H1 (cell line): ENCODE data around the gene NODAL. TPM values are rescaled to one million over a fixed set of nuclear protein-coding genes. Genes with fewer than 3 reads are reported as not detected.

Experiments
- CTCF ChIA-PET: fragments of 300-600 bp; sonication (Branson Sonifier 250); formaldehyde crosslinking; loops from one replicate; lab custom pipeline; 2021; ENCODE audit not compliant: partially characterized antibody; lab: Charles Lee
- POLR2A ChIA-PET: fragments of 300-600 bp; sonication (Branson Sonifier 250); formaldehyde crosslinking; loops from one replicate; lab custom pipeline; 2021; ENCODE audit warnings: inconsistent platforms; ENCODE audit not compliant: partially characterized antibody; lab: Charles Lee
- DNase-seq, 2 experiments: peaks; one replicate each; pipeline versions ENCODE4 v3.0.0 to v3.0.0-alpha.2; 2010 to 2022; ENCODE audit warnings: low spot score in 2 of 2, low read depth in 1 of 2, mixed read lengths in 1 of 2
- FAIRE-seq: peaks from 2 replicates; lab custom pipeline; 2011; peaks lifted over from hg19 to GRCh38; lab: Jason Lieb, UNC
- H2AFZ ChIP-seq: 2 replicates; pipeline ENCODE4 v1.8.1; 2012; ENCODE audit warnings: low read length, inconsistent platforms
- H2AK5ac ChIP-seq: 2 replicates; pipeline ENCODE4 v1.6.1; 2013; ENCODE audit warnings: low read depth, low read length
- H2BK120ac ChIP-seq: replicated peaks from 2 replicates; pipeline ENCODE3; 2013; ENCODE audit warnings: low read depth, low read length, inconsistent platforms
- H2BK12ac ChIP-seq: 2 replicates; pipeline ENCODE4 v1.6.1; 2013; ENCODE audit warnings: low read depth, low read length
- H2BK15ac ChIP-seq: 2 replicates; pipeline ENCODE4 v1.6.1; 2013; ENCODE audit warnings: low read length
- H2BK20ac ChIP-seq: 2 replicates; pipeline ENCODE4 v1.6.1; 2013; ENCODE audit warnings: low read length
- H2BK5ac ChIP-seq: 2 replicates; pipeline ENCODE4 v1.6.1; 2013; ENCODE audit warnings: low read depth, low read length
- H3K14ac ChIP-seq: 2 replicates; pipeline ENCODE4 v1.6.1; 2013; ENCODE audit warnings: inconsistent platforms; ENCODE audit not compliant: insufficient read length
- H3K18ac ChIP-seq: 2 replicates; pipeline ENCODE4 v1.6.1; 2013; ENCODE audit warnings: low read length; ENCODE audit errors: extremely low read depth
- H3K23ac ChIP-seq: 2 replicates; pipeline ENCODE4 v1.6.1; 2013; ENCODE audit warnings: inconsistent platforms; ENCODE audit not compliant: insufficient read length
- H3K23me2 ChIP-seq: 2 replicates; pipeline ENCODE4 v1.6.1; 2013; ENCODE audit warnings: low read depth, low read length
- H3K27ac ChIP-seq: 2 replicates; pipeline ENCODE4 v1.6.1; 2011; ENCODE audit warnings: low read depth, low read length, inconsistent platforms
- H3K27me3 ChIP-seq, 4 experiments: replicated peaks in 1 of 4; 1 replicate in 1 of 4; 2 replicates in 3 of 4; pipeline versions ENCODE4 v1.6.1 to v1.8.1; 2011 to 2013; ENCODE audit warnings: low read length in 3 of 4, mild to moderate bottlenecking in 3 of 4, inconsistent platforms in 2 of 4, mixed read lengths in 2 of 4, moderate library complexity in 1 of 4; ENCODE audit not compliant: control insufficient read depth in 3 of 4, insufficient read depth in 3 of 4; ENCODE audit errors: extremely low read depth in 1 of 4
- H3K36me3 ChIP-seq, 4 experiments: 2 replicates each; pipeline versions ENCODE4 v1.6.1 to v1.8.1; 2011 to 2013; ENCODE audit warnings: mild to moderate bottlenecking in 4 of 4, low read length in 3 of 4, moderate library complexity in 2 of 4, control low read depth in 1 of 4, inconsistent platforms in 1 of 4; ENCODE audit not compliant: insufficient read depth in 4 of 4, control insufficient read depth in 2 of 4
- H3K4ac ChIP-seq: replicated peaks from 2 replicates; pipeline ENCODE3; 2013; ENCODE audit warnings: low read length, low read depth, mixed read lengths, inconsistent platforms; ENCODE audit not compliant: insufficient read length
- H3K4me1 ChIP-seq, 4 experiments: replicated peaks in 1 of 4; 1 replicate in 1 of 4; 2 replicates in 3 of 4; pipeline versions ENCODE4 v1.6.1 to v1.8.1; 2011 to 2013; ENCODE audit warnings: low read length in 3 of 4, inconsistent platforms in 2 of 4, mixed read lengths in 1 of 4; ENCODE audit not compliant: insufficient read depth in 4 of 4, control insufficient read depth in 3 of 4
- H3K4me2 ChIP-seq, 2 experiments: 2 replicates each; pipeline versions ENCODE4 v1.6.1 to v1.8.1; 2011 to 2013; ENCODE audit warnings: low read depth in 2 of 2, low read length in 2 of 2, control low read depth in 1 of 2, inconsistent platforms in 1 of 2, mild to moderate bottlenecking in 1 of 2; ENCODE audit not compliant: insufficient read depth in 1 of 2
- H3K4me3 ChIP-seq, 4 experiments: fragments of 200-600, 300-600 bp in 1 of 4; sonication (generic), shearing (Covaris generic), sonication (Bioruptor Twin) in 1 of 4; 2 replicates each; pipeline versions ENCODE4 v1.5.1 to v1.8.1; 2011 to 2016; ENCODE audit warnings: low read length in 4 of 4, low read depth in 3 of 4, control low read depth in 2 of 4, inconsistent platforms in 2 of 4, mild to moderate bottlenecking in 2 of 4, mixed read lengths in 1 of 4, moderate library complexity in 1 of 4; ENCODE audit not compliant: insufficient read depth in 2 of 4; ENCODE audit errors: extremely low read depth in 1 of 4
- H3K56ac ChIP-seq: replicated peaks from 2 replicates; pipeline ENCODE3; 2013; ENCODE audit warnings: low read depth, mild to moderate bottlenecking, mixed read lengths, low read length, inconsistent platforms; ENCODE audit not compliant: insufficient read length
- H3K79me1 ChIP-seq: 2 replicates; pipeline ENCODE4 v1.6.1; 2013; ENCODE audit warnings: low read depth, low read length, control low read depth
- H3K79me2 ChIP-seq, 2 experiments: 2 replicates each; pipeline versions ENCODE4 v1.6.1 to v1.8.1; 2012 to 2013; ENCODE audit warnings: low read length in 2 of 2, mild to moderate bottlenecking in 2 of 2, inconsistent platforms in 1 of 2; ENCODE audit not compliant: insufficient read depth in 2 of 2, control insufficient read depth in 1 of 2
- H3K9ac ChIP-seq, 4 experiments: replicated peaks in 1 of 4; 1 replicate in 1 of 4; 2 replicates in 3 of 4; pipeline versions ENCODE4 v1.6.1 to v1.8.1; 2011 to 2013; ENCODE audit warnings: low read depth in 3 of 4, low read length in 3 of 4, control low read depth in 2 of 4, mild to moderate bottlenecking in 2 of 4, moderate library complexity in 2 of 4, inconsistent platforms in 1 of 4; ENCODE audit errors: extremely low read depth in 1 of 4
- H3K9me3 ChIP-seq, 2 experiments: 2 replicates each; pipeline versions ENCODE4 v1.6.1 to v1.8.1; 2012 to 2013; ENCODE audit warnings: mild to moderate bottlenecking in 2 of 2, moderate library complexity in 2 of 2, control low read depth in 1 of 2, inconsistent platforms in 1 of 2, low read depth in 1 of 2, low read length in 1 of 2, mixed read lengths in 1 of 2; ENCODE audit not compliant: insufficient read depth in 2 of 2
- H4K20me1 ChIP-seq, 2 experiments: replicated peaks in 1 of 2; 2 replicates each; pipeline versions ENCODE3 to v1.8.1; 2011 to 2013; ENCODE audit warnings: inconsistent platforms in 2 of 2, low read length in 2 of 2, mild to moderate bottlenecking in 1 of 2; ENCODE audit not compliant: insufficient read depth in 2 of 2, control insufficient read depth in 1 of 2
- H4K5ac ChIP-seq: 2 replicates; pipeline ENCODE4 v1.6.1; 2013; ENCODE audit warnings: low read length, low read depth, mixed read lengths, inconsistent platforms; ENCODE audit not compliant: insufficient read length
- H4K8ac ChIP-seq: 2 replicates; pipeline ENCODE4 v1.8.0; 2013; ENCODE audit warnings: mild to moderate bottlenecking, moderate library complexity, low read length, inconsistent platforms; ENCODE audit not compliant: insufficient read depth; ENCODE audit errors: extremely low read depth
- H4K91ac ChIP-seq: replicated peaks from 2 replicates; pipeline ENCODE3; 2013; ENCODE audit warnings: low read length, mixed read lengths, inconsistent platforms; ENCODE audit not compliant: insufficient read length
- EP300 ChIP-seq, 2 experiments: IDR thresholded peaks; 1 replicate in 1 of 2; 2 replicates in 1 of 2; pipeline ENCODE4 v1.6.1; 2011 to 2012; ENCODE audit warnings: low read depth in 2 of 2, low read length in 2 of 2, mild to moderate bottlenecking in 2 of 2, borderline replicate concordance in 1 of 2, inconsistent platforms in 1 of 2, moderate library complexity in 1 of 2
- HDAC2 ChIP-seq, 2 experiments: fragments of 300-600 bp in 1 of 2; sonication (generic) in 1 of 2; IDR thresholded peaks; 2 replicates each; pipeline ENCODE4 v1.6.1; 2011 to 2012; ENCODE audit warnings: low read depth in 2 of 2, low read length in 2 of 2, mild to moderate bottlenecking in 2 of 2, moderate library complexity in 2 of 2, borderline replicate concordance in 1 of 2, inconsistent platforms in 1 of 2
- KDM1A ChIP-seq: fragments of 200-600, 300-600 bp; sonication (generic); IDR thresholded peaks from 2 replicates; pipeline ENCODE4 v1.7.1; 2016; ENCODE audit warnings: mild to moderate bottlenecking, low read length, borderline replicate concordance
- KDM4A ChIP-seq: IDR thresholded peaks from one replicate; pipeline ENCODE4 v1.7.1; 2012; ENCODE audit warnings: low read depth, mild to moderate bottlenecking, moderate library complexity, low read length, inconsistent platforms; ENCODE audit not compliant: severe bottlenecking
- RAD21 ChIP-seq, 2 experiments: IDR thresholded peaks in 1 of 2; conservative IDR thresholded peaks in 1 of 2; 2 replicates each; pipeline ENCODE4 v1.6.1; 2011; ENCODE audit warnings: low read depth in 2 of 2, low read length in 2 of 2, improper control_type of control experiment in 1 of 2, inconsistent platforms in 1 of 2, mild to moderate bottlenecking in 1 of 2, moderate library complexity in 1 of 2
- SAP30 ChIP-seq: fragments of 300-600 bp; sonication (generic); IDR thresholded peaks from 2 replicates; pipeline ENCODE4 v1.7.1; 2012; ENCODE audit warnings: low read length, moderate library complexity, mild to moderate bottlenecking, inconsistent platforms; ENCODE audit not compliant: insufficient read depth, insufficient replicate concordance
- SP4 ChIP-seq: IDR thresholded peaks from 2 replicates; pipeline ENCODE4 v1.6.1; 2012; ENCODE audit warnings: low read length, inconsistent platforms
- TCF12 ChIP-seq: IDR thresholded peaks from 2 replicates; pipeline ENCODE4 v1.6.1; 2011; ENCODE audit warnings: low read depth, mild to moderate bottlenecking, low read length
- TEAD4 ChIP-seq: IDR thresholded peaks from 2 replicates; pipeline ENCODE4 v1.6.1; 2012; ENCODE audit warnings: low read depth, low read length, inconsistent platforms, mixed read lengths
- WGBS, 2 experiments: shearing (Covaris generic) in 1 of 2; methylation state at CpG; one replicate each; pipeline versions ENCODE4 v1.1.6 to v1.1.7; 2013 to 2015; ENCODE audit warnings: low lambda C conversion rate in 2 of 2, mixed read lengths in 2 of 2, inconsistent platforms in 1 of 2, low coverage in 1 of 2, missing lambda C conversion rate in 1 of 2; ENCODE audit not compliant: insufficient replicate concordance in 2 of 2, insufficient coverage in 1 of 2, insufficient read length in 1 of 2; ENCODE audit errors: extremely low coverage in 1 of 2, missing lambda C conversion rate in 1 of 2; 5-methylcytosine and 5-hydroxymethylcytosine counted together
- polyA plus RNA-seq, 7 experiments: library from polyadenylated mRNA; depleted of rRNA in 3 of 7; stranded (reverse) in 5 of 7; unstranded in 2 of 7; fragments of >200 nt in 5 of 7; fragments of 200-250 nt in 2 of 7; gene quantifications; 1 replicate in 5 of 7; 2 replicates in 1 of 7; 4 replicates in 1 of 7; pipeline versions ENCODE4 v1.2.1 to v1.2.3, GENCODE V29; 2011 to 2013; ENCODE audit warnings: missing spikeins in 2 of 7, mixed read lengths in 2 of 7
- total RNA-seq: library from RNA; stranded (reverse); fragmentation: NEBNext Ultra II Directional; extraction: Animal tissue kit (Norgen Biotek cat#: 25700); gene quantifications from 2 replicates; pipeline ENCODE4 v1.2.1, GENCODE V29; 2021

Gene NODAL
- total and polyA plus RNA-seq, 2 of the 8 experiments (the other 6 are each of a cell fraction or from before 2014, with no cell fraction given): 2.0 to 7.3 TPM

GRCh38 chr10:70442332-70442988 is 979 bp upstream of the NODAL start:
- peaks cover 18 to 43% (median 38%) of the 10 kb centered on the region in 4 experiments for H3K27me3 ChIP-seq
- no peaks in the 10 kb centered on the region for H3K79me2 ChIP-seq
- H3K4me2 ChIP-seq: peak overlapping the region; percentile 73 to 84
- peak overlapping the region; percentile 75 for H4K91ac ChIP-seq
- H2BK120ac ChIP-seq: peak overlapping the region; percentile 30
- no peak overlapping the region for H3K56ac ChIP-seq
- H3K4me1 ChIP-seq: peaks cover 5 to 20% (median 19%) of the 10 kb centered on the region in 4 experiments
- H2AK5ac ChIP-seq: no peak overlapping the region; the same call in 1 of the 2 replicates
- ChIA-PET POLR2A (interaction anchor here (1.0 to 4.8 kb wide), 11 partner anchors 8 to 110 kb away, joined by 3 to 28 read pairs (median 7); partner anchors contain the start of genes EIF4EBP2 and LRRC20), CTCF (interaction anchor here (0.7 to 2.0 kb wide), 14 partner anchors 10 to 98 kb away, joined by 3 to 13 read pairs (median 4); no protein-coding TSS in a partner anchor)
- no peak overlapping the region for H3K23ac ChIP-seq
- no peaks in the 10 kb centered on the region; the same call in 1 of the 2 replicates for H3K79me1 ChIP-seq
- WGBS, 2 experiments: 8% methylated on average over 6 of the region's 6 CpGs; no CpG with 5 or more reads in 1 of the 2 experiments
- H3K4ac ChIP-seq: peak overlapping the region; percentile 47
- H3K9me3 ChIP-seq: no peaks in the 10 kb centered on the region
- DNase-seq (peak in 1 of 2 experiments; percentile 84), FAIRE-seq (peak; percentile 50)
- H3K27ac ChIP-seq: no peak overlapping the region
- no peak overlapping the region; the same call in 1 of the 2 replicates for H2BK15ac ChIP-seq
- no peak overlapping the region for H4K5ac ChIP-seq
- no peaks in the 10 kb centered on the region; a peak in 1 of 8 replicates for H3K36me3 ChIP-seq
- H3K18ac ChIP-seq: peak overlapping the region; percentile 95
- peak overlapping the region; percentile 98 for H2BK20ac ChIP-seq
- H4K20me1 ChIP-seq: peaks cover 2 to 6% of the 10 kb centered on the region in 2 experiments
- H2BK12ac ChIP-seq: peak overlapping the region; percentile 99
- no peak overlapping the region for H3K14ac ChIP-seq
- peak overlapping the region in 2 of 4 experiments; percentile 23 to 57; a peak in 4 of 8 replicates for H3K4me3 ChIP-seq
- no peak overlapping the region for H4K8ac ChIP-seq
- H3K23me2 ChIP-seq: peaks cover 15% of the 10 kb centered on the region; the same call in 1 of the 2 replicates
- peak overlapping the region; percentile 97; the same call in 1 of the 2 replicates for H2BK5ac ChIP-seq
- H2AFZ ChIP-seq: no peak overlapping the region
- H3K9ac ChIP-seq: no peak overlapping the region
- TF ChIP-seq KDM1A: peak; percentile 78; the same call in 1 of the 2 replicates
- peak; percentile 92 for TF ChIP-seq TCF12
- TF ChIP-seq SAP30: no peak
- no peak for TF ChIP-seq SP4
- peak; percentile 54 for TF ChIP-seq KDM4A
- TF ChIP-seq TEAD4: no peak
- TF ChIP-seq EP300 (IDR thresholded peaks at IDR 0.05; ENCODE audit: borderline replicate concordance in 1 of 2, low read depth in 2 of 2, low read length in 2 of 2): peak in 1 of 2 experiments; percentile 15; a peak in 1 of 3 replicates
- peak in 1 of 2 experiments; percentile 9; a peak in 1 of 4 replicates for TF ChIP-seq RAD21 (IDR thresholded peaks at IDR 0.05 in 1 of 2, conservative IDR thresholded peaks at IDR 0.05 in 1 of 2; ENCODE audit: low read depth in 2 of 2, low read length in 2 of 2)
- no peak for TF ChIP-seq HDAC2 (IDR thresholded peaks at IDR 0.05; ENCODE audit: borderline replicate concordance in 1 of 2, low read depth in 2 of 2, low read length in 2 of 2)
